Measurements from ENCODE around the gene CLCN2.
A peak's percentile ranks its signal among the peaks of the same experiment; 100 is the strongest.

The CLCN2 gene

DNA sequence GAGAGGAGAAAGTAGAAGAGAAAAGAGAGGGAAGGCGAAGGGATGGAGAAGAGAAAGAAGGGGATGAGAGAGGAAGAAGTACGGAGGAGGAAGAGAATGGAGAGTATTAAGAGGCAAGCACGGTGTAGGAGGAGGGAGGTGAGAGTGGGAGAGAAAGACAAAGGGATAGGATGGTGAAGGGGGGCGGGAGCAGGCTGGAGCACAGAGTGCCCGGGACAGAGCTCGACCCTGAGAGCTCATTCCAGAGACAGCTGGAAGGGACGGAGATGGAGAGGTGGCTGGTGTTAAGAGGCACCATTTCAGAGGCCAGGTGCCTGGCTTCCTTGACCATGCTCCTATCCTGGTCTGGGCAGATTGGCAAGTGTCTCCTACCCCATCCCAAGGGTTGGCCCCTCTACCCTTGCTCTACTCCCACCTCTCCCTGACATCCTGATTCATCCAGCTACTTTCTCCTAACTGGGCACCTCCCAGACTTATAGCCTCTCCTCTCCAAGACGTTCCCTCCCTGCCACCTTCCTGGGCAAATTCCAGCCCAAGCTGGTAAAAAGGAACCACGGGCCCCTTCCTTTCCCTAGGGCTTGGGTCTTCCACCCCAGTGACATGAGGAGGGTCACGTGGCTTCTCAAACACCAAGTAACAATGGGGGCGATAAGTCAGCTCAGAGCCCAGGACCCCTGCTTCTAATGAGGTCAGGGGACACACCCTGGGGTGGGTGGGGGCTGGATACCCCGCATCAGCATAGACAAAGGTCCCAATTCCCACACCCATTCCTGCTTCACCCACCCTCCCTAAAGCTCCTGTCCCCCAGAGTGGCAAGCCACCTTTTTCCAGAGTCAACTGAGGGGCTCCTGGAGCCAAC lies 1.1 kb downstream of the CLCN2 start:
- DNase-seq (ENCODE audit: low spot score), result no peak

DNA sequence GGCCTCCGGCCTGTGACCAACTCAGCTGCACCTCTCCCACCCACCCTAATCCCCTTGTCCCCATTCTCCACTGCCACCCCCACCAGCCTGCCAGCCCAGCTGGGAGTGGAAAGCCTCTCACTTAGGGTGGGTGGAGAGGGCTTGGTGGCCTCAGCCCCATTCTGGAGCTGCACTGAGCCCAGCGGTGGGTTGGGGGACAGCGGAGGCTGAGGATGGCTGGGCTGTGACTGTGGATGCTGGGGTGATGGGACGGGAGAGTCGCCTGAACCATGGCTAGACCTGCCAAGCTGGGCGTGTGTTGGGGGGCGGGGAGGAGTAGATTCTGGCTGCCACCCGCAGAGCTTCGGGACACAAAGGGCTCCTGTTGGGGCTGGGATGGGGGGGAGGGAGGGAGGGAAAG lies 1.8 kb downstream of the CLCN2 start:
- DNase-seq (ENCODE audit: low spot score), result no peak

DNA sequence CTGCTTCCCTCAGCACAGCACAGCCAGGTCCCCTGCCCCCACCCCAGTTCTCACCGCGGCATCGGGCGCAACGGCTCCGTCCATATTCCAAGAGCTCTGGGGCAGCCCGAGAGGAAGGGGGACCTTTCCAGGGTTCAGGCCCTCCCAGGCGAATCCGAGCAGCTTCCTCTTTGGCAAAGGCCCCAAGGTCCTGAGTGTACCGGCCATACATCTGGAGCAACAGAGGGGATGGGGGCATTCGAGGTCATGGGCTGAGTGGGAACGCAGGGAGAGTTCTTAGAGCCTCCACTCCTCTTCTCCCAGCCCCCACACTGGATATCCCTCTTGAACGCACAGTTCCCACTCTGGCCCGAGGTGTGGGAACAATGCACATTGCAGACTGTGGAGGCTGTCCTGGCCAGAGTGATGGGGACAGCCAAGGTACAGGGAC lies 2.5 kb downstream of the CLCN2 start:
- DNase-seq (ENCODE audit: low spot score), result no peak

DNA sequence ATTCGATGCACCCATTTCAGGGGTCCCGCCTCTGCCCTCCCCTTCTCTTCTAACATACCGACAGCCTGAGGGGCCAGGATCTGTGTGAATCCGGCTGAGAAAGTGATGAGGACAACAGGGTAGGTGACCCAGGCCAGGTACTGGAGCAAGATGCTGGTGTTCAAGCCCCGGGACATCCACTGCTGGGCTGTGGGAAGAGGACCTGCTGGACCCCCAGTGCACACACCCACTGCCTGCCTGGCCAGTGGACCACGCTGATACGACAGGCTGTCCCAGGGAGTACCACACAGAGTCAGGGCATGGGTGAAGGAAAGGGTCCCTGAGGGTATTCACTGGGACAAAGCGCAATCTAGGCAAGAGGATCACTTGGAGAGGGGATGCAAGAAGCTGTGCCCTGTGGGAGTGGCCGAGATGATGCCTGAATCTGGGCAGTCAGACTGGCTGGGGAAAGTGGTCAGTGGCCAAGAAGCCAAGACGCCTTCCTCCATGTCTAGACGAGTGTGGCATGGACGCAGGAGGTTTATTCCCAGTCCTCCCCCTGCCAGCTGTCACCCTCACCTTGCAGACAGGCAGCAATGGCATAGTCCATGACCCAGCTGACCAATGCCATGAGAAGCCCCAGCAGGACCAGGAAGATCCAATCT lies 3.2 kb downstream of the CLCN2 start:
- no peak for DNase-seq (ENCODE audit: low spot score)

DNA sequence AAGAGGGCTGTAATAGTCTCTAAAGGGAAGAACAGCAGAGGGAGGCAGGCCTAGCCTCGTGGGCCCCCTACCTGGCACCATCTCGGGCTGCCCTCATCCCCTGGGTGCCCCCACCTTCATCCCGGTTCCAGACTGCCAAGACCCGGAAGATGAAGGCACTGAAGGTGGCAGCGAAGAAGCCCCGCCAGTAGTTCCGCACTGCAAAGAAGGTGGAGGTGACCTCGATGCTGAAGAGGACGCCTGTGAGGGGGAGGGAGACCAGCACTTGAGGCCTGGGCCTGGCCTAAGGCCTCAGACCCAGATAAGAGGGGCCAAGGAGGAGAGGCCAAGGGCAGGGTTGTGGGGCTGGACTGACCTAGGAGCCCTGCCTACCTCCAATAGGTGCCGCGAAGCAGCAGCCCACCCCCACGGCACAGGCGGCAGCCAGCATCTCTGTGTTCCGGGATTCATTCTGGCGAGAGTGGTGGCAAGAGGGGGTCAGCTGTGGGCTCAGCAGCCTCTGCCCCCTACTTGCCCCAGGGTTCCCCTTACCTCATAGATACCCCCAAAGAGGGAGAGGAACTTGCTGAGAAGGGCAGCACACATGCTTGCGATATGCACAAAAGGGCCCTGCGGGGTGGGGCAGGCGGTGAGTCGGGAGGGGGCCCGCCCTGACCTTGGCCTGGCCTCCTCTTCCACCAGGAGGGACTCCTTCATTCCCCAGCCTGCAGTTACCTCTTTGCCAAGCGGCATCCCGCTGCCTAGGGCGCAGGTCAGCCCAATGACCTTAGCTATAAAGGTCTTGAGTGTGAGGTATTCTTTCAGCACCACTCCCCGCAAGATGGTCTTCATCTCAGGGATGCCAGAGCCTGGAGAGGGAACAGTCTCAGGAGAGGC lies 3.9 kb downstream of the CLCN2 start:
- DNase-seq (ENCODE audit: low spot score), result no peak

DNA sequence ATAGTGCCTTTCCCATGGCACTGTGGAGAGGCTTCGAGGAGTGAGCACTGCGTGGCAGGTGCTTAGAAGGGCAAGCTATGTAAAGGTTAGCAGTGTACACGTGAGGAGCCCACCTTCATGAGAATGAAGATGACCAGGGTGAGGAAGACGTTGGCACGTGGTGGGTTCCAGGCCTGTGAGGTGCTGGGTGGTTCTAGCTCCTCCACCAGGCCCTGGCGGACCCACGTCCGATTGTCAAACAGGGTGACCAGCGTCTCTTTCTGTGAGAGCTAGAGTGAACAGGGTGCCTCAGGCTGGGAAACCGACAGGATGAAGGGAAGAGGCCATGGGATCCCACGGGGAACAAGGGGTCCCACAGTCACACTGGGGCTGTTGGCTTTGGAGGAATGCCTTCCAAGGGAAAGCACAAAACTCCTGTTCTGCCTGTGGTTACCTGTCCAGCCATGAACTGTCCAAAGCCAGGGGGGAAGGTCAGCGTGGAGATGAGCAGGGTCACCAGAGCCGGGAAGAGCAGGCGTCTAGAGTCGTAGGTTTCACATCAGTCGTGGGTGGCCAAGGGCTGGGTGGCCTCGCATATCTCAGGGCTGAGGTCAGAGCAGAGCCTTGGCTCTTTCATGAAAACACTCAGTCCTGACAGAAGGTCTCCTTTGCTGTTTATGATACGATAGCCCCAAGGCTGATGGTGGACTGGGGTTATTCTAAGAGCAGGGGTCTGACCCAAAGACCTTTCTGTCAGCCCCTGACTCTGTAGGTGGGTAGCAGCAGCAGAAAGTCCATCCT lies 6.0 kb downstream of the CLCN2 start:
- DNase-seq (ENCODE audit: low spot score), result no peak

DNA sequence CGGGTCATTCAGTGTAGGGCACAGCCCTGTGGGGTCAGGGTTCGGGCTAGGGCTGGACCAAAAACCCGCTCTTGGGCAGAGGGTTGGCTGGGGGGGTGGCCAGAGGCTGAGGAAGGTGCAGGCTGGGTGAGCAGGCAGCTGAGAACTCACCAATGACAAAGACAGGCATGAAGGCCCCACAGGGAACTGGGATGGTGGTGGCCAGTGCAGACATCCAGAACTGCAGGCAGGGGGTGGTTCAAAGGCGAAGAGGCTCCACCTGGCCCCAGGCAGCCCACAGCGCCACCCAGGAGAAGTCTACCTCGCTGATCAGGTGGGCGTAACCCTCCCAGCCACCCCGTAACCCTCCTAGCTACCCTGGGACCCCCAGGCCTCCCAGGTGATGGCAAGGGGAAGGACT lies 6.7 kb downstream of the CLCN2 start:
- DNase-seq (ENCODE audit: low spot score), result no peak

DNA sequence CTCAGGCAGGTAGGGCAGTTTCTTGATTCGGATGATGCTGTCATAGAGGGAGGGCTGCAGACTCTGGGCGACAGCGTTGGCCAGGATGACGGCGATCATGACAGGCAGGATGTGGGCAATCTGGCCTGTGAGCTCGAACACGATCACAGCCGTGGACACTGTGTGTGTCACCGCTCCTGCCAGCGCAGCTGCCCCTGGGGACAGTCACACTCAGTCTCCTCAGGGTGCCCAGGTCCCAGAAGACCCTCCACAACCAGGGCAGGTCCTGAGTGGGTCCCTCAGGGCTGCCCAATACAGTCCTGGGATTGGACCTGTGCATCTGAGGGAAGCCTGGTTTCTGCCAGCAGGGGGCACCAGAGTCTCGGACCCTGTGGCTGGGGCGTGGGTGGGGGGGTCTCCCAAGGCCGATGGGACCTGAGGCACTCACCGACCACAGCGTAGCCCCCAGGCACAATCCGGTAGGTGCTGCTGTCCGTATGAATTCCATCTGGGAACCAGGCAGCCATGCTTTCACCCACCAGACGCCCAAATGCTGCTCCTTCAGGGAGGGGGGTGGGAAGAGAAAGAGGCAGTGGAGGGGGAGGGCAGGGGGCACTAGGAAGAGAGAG lies 7.2 kb downstream of the CLCN2 start:
- peak; percentile 51 for DNase-seq (ENCODE audit: low spot score)

DNA sequence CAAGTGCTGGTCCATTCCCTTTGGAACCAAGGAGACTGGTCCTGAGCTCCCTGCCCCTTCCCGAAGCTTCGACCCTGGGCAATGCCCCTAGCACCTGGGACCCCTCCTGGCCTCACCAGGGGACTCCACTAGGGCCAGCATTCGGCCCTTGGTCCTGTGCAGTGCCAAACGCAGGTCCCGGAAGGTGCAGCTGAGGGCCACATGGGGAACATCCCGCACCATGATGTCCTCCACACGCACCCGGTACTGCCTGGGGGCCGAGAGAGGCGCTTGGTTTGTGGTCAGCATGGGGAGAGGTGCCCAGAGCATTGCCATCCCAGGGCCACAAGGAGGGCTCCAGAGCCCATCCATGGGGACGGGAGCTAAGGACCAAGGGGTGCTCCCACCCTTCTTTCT lies 7.9 kb downstream of the CLCN2 start:
- no peak for DNase-seq (ENCODE audit: low spot score)

DNA sequence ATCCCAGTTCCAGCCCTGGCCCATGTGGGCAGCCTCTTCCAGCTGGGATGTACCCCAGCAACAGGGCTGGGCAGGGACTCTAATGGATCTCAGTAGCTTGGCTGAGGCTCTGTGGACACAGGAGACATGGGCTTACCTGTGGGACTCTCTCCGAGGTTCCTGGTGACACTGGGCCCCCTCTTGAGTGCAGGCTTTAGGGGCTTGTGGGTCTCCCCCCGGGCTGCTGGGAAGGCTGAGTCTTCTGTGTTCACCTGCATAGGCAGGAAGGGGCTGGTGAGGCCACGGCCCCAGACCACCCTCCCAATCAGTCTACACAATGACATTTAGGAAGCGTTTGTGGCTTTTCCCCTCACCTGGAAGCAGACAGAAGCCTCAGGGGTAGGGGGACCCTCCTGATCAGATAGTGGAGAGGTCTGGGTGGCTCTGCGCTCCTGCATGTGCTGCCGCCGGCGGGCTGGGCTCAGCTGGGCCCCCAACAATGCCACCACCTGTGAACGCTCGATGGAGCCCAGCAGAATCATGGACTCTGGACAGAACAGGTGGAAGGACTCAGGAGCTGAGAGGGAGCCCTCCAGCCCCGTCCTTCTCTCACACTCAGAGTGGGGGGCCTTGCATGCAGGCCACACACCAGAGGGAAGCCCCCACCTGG lies 8.4 kb downstream of the CLCN2 start:
- no peak for DNase-seq (ENCODE audit: low spot score)

DNA sequence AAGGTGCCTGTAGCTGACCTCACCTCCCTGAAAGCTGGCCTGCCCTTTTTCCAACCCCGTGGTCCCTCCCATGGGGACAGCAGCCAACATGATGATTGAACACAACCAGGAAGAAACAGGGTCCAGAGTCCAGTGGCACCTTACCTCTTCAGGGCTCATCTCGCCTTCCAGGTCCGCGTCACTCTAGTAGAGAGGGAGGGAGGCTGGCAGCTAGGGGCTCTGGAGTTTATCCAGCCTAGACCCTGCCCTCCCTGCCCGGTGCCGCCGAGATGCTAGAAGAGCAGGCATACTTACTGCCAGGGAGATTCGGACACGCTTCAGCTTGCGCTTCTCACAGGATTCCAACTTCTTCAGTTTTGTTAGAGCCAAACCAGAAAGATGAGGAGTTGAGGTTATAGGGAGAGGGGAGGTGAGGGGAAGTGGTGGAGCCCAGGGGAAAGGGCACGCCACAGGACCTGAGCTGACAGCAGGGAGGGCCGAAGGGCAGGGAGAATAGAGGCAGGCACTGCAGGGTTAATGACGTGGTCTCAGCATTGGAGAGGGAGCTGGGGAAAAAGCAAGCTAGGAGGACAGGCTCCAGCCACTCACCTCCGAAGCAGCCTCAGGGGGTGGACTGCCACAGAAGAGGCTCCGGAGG lies 9.1 kb downstream of the CLCN2 start:
- DNase-seq (ENCODE audit: low spot score), result no peak

DNA sequence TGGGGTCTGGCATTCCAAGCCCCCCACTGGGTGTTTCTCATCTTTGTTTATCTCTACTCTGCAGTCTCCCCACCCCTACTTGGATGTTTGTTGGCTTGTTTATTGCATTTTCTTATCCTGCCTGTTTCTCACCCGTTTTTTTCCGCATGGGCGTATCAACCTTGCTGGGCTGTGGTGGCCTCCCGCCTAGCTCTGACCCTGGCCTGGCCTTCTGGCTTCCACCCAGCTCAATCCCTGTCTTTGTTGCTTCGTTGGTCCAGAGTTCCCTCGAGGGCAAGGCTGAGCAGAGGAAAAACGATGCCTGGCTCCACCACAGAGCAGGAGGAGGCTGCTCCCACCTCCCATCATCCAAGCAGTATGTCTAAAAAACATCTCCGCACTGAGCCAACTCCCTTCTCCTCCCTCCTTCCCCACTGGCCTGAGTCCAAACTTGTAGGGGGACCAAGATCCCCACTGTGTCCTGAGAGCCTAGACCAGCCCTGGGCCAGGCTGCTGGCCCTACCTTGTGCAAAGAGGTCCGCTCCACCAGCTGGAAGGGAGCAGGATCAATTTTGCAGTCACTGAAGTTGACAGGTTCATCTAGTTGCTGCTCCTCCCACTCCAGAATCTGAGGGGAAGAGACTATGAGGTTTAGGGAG lies 9.8 kb downstream of the CLCN2 start:
- DNase-seq (ENCODE audit: low spot score), result no peak

DNA sequence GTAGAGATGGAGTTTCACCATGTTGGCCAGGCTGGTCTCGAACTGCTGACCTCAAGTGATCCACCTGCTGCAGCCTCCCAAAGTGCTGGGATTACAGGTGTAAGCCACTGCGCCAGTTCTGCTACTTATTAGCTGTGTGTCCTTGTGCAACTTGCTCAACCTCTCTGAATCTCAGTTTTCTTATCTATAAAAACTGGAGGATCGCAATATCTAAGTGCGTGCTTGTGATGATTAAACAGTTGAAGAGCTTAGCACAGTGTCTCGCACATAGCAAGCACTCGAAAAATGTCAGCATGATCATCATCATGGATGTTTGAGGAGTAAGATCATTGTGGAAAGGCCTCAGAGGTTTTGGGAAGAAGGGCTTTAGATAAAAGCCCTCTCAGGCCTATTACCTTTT lies 10.8 kb downstream of the CLCN2 start:
- DNase-seq (ENCODE audit: low spot score), result no peak

DNA sequence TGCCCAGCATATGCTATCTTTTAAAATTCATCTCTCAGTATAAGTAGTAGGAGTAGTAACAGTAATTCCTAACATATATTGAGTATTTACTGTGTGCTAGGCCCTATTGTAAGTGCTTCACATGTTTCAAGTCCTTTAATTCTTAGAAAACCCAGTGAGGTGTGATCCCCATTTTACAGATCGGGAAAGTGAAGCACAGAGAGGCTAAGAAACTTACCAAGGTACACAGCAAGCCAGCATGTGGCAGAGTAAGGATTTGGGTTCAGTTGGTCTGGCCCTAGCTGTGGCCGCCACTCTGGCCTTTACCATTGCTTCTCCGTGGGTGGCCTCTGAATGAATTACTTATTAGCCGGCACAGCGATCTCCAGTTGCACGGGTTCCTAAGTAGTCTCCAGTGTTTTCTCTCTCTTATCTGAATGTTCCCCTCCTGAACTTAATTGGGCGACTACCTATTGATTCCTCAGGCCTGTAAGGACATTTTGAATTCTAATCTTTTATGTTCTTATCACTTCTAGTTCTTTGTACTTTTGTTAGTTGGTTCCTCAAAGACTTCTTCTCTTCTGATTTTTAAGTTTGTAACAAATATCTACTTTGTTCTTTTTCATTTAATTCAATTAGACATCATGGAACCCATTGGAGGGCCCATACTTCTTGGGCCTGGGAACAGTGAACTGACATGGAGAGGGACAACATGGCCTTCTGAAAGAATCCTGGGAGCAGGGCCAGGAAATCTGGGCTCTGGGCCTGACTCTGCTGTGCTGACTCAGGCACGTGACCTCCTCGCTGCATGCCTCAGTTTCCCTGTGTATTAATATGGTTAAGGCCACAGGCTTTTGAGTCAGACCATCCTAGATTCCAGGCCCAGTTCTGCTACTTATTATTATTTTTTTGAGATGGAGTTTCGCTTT lies 11.6 kb downstream of the CLCN2 start:
- DNase-seq (ENCODE audit: low spot score), result no peak

DNA sequence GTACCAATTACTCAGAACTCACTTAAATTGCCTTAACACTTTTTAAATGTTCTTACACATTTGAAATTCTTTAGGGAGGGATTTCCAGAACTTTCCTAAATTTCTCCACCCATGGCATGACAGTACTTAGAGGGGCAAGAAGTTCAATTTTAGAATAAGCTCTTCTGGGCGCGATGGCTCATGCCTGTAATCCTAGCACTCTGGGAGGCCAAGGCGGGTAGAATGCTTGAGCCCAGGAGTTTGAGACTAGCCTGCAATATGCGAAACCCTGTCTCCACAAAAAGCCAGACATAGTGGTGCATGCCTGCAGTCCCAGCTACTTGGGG lies 13.4 kb downstream of the CLCN2 start:
- no peak for DNase-seq (ENCODE audit: low spot score)

DNA sequence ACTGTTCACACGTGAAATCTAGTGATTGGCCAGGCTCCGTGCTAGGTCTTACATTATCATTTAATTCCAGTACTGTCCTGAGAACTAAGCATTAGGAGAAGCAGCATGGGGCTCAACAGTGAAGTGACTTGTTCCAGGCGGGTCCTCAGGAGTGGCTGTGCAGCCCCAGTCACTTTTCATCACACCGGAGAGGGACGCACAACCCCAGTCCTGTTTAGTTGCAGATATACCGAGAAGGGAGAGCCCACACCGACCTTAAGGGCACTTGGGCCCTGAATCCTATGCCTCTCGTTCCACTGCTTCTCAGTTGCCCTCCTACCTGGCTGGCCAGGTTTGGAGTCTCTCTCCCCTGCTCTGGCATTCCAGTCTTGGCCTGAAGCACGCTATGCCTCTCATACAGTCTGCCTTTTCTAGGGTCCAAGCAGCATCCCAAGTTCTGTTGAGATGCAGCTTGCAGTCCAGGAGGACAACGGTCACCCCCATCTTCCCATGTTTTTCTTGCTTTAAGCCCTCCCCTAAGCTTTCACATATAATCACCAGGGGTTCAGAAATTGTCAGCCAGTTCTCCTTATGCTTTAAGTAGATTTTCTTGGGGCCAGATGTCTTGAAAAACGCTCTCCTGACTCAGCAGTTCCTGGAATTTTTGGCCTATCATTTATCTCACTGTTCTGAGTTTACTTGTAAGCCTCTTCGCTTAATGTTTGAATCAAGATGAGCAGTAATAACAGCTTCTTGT lies 13.9 kb downstream of the CLCN2 start:
- no peak for DNase-seq (ENCODE audit: low spot score)

DNA sequence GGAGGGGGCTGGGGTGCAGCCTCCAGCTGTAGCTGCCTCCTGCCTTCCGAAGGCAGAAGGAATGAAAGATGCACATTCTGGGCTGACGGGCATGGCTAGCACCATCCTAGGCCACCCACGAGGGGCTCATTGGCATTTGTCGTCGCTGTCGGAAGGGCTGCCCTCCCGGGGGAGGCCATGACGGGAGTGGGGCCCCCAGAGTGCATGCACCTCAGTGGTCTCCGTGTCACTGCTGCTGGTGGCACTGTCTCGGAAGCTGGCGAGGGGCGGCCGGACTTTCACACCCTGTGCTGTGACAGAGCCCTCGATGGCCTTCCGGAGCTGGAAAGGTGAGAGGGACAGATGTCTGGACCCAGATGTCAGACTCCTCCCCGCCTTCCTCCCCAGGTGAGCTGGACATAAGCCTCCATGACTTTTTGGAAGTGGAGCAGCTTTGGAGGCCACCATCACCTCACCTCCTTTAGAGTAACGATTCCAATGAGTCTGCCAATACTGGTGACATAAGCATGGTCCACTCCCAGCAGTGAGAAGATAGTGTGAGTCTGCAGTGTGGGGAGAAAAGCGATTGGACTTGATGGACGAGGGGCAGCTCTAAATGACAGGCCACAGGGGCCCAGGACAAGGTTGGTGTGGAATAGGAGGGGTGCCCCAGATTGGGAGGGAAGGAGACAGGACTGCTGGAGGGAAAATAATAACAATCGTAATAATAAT lies 14.8 kb downstream of the CLCN2 start:
- no peak for DNase-seq (ENCODE audit: low spot score)

Data from CD4-positive, alpha-beta T cell treated with Interleukin-6 at 100 ng/mL for 8 hours (primary cell).